ENCODE data around the gene SEC22C.
A peak's percentile ranks its signal among the peaks of the same experiment; 100 is the strongest.
"Not testable (repeated sequence)": the region's sequence is repeated elsewhere in the genome, so short reads cannot be mapped to it uniquely, and the experiment has no call there.

SEC22C gene

GRCh38 chr3:42562047-42562907, 19.5 kb downstream of the SEC22C start:
- TF ChIP-seq CTCF (IDR thresholded peaks at IDR 0.05; ENCODE audit: extremely low read depth, insufficient read depth, missing control alignments), result peak; percentile 6
- in situ Hi-C loops (cut with MboI; ENCODE audit: low pct_unique_long_range_greater_than_20kb, low sequenced_read_pairs, unreplicated experiment), result no loop called here

GRCh38 chr3:42557854-42558253, 23.9 kb downstream of the SEC22C start:
- peak; percentile 25 for TF ChIP-seq CTCF (IDR thresholded peaks at IDR 0.05; ENCODE audit: extremely low read depth, insufficient read depth, missing control alignments)
- no peak for DNase-seq (ENCODE audit: low spot score)
- in situ Hi-C loops (cut with MboI; ENCODE audit: low pct_unique_long_range_greater_than_20kb, low sequenced_read_pairs, unreplicated experiment), result no loop called here

More at GRCh38 chr3:42562047-42562907, 19.5 kb downstream of the SEC22C start:
- DNase-seq (ENCODE audit: low spot score), result no peak

GRCh38 chr3:42556817-42557216, 24.9 kb downstream of the SEC22C start:
- in situ Hi-C loops (cut with MboI; ENCODE audit: low pct_unique_long_range_greater_than_20kb, low sequenced_read_pairs, unreplicated experiment); DNase-seq (ENCODE audit: low spot score): not testable (repeated sequence)

- no peak for DNase-seq (ENCODE audit: low spot score)
- no peak for TF ChIP-seq CTCF (IDR thresholded peaks at IDR 0.05; ENCODE audit: extremely low read depth, insufficient read depth, missing control alignments)
- in situ Hi-C loops (cut with MboI; ENCODE audit: low pct_unique_long_range_greater_than_20kb, low sequenced_read_pairs, unreplicated experiment), result no loop called here
These were observed 25.6 kb downstream of the SEC22C start for GRCh38 chr3:42556089-42556632.

GRCh38 chr3:42552830-42553229, 28.9 kb downstream of the SEC22C start:
- no peak for DNase-seq (ENCODE audit: low spot score)
- in situ Hi-C loops (cut with MboI; ENCODE audit: low pct_unique_long_range_greater_than_20kb, low sequenced_read_pairs, unreplicated experiment), result no loop called here
- TF ChIP-seq CTCF (IDR thresholded peaks at IDR 0.05; ENCODE audit: extremely low read depth, insufficient read depth, missing control alignments), result no peak

GRCh38 chr3:42550250-42550649, 31.5 kb downstream of the SEC22C start:
- in situ Hi-C loops (cut with MboI; ENCODE audit: low pct_unique_long_range_greater_than_20kb, low sequenced_read_pairs, unreplicated experiment), result no loop called here
- DNase-seq (ENCODE audit: low spot score), result no peak
- TF ChIP-seq CTCF (IDR thresholded peaks at IDR 0.05; ENCODE audit: extremely low read depth, insufficient read depth, missing control alignments), result no peak

GRCh38 chr3:42549131-42549530, 32.6 kb downstream of the SEC22C start:
- TF ChIP-seq CTCF (IDR thresholded peaks at IDR 0.05; ENCODE audit: extremely low read depth, insufficient read depth, missing control alignments), result no peak
- DNase-seq (ENCODE audit: low spot score), result no peak
- in situ Hi-C loops (cut with MboI; ENCODE audit: low pct_unique_long_range_greater_than_20kb, low sequenced_read_pairs, unreplicated experiment), result no loop called here
